Activated CD8-positive, alpha-beta T cell treated with anti-CD3 and anti-CD28 coated beads for 36 hours (primary cell): ENCODE data around the gene RTN4RL1. TPM values are rescaled to one million over a fixed set of nuclear protein-coding genes. Genes with fewer than 3 reads are reported as not detected.
"Not testable (repeated sequence)": the region's sequence is repeated elsewhere in the genome, so short reads cannot be mapped to it uniquely, and the experiment has no call there.

Source experiments
- ATAC-seq: fragments of 200-7000 bp; cut with Tn5 transposase; one replicate; pipeline ENCODE4 v1.10.0; 2021; ENCODE audit warnings: mild to moderate bottlenecking, moderate library complexity
- CTCF ChIA-PET: fragments of 350-600 bp; sonication (Branson Sonifier 250); formaldehyde crosslinking; loops from one replicate; lab custom pipeline; 2021; ENCODE audit warnings: antibody characterized with exemption; lab: Charles Lee
- POLR2A ChIA-PET: fragments of 350-600 bp; sonication (Branson Sonifier 250); formaldehyde crosslinking; loops from one replicate; lab custom pipeline; 2021; ENCODE audit warnings: antibody characterized with exemption; lab: Charles Lee
- DNase-seq: peaks from one replicate; pipeline ENCODE4 v3.0.0-alpha.2; 2020
- H3K27ac Mint-ChIP-seq: one replicate; pipeline ENCODE4 v1.8.0; 2021; ENCODE audit warnings: mild to moderate bottlenecking, mixed read lengths
- H3K27me3 Mint-ChIP-seq: one replicate; pipeline ENCODE4 v1.8.0; 2021; ENCODE audit warnings: mixed read lengths
- H3K36me3 Mint-ChIP-seq: one replicate; pipeline ENCODE4 v1.8.0; 2021; ENCODE audit warnings: low read depth, mixed read lengths
- H3K4me1 Mint-ChIP-seq: one replicate; pipeline ENCODE4 v1.8.0; 2021; ENCODE audit warnings: low read depth, mixed read lengths
- H3K4me3 Mint-ChIP-seq: one replicate; pipeline ENCODE4 v1.8.0; 2021; ENCODE audit warnings: mild to moderate bottlenecking, moderate library complexity, mixed read lengths
- H3K9me3 Mint-ChIP-seq: one replicate; pipeline ENCODE4 v1.8.0; 2021; ENCODE audit warnings: mixed read lengths
- CTCF ChIP-seq: fragments of 200-600 bp; IDR thresholded peaks from one replicate; pipeline ENCODE4 v1.8.0; 2022; ENCODE audit warnings: antibody characterized with exemption, mild to moderate bottlenecking
- intact Hi-C: fragments of 100-400 bp; cut with micrococcal nuclease; formaldehyde crosslinking; loops from one replicate; pipeline ENCODE4 v1.10.0; 2022
- total RNA-seq, 2 experiments: library from RNA; stranded (reverse); gene quantifications; one replicate each; pipeline ENCODE4 v1.2.3, GENCODE V29; 2021

The RTN4RL1 gene
- total RNA-seq, 2 experiments from 2014 or later = 0.27 to 0.49 TPM

- Mint-ChIP-seq H3K4me3 (no peak overlapping the region), H3K9me3 (no peaks in the 10 kb centered on the region), H3K27ac (no peak overlapping the region), H3K27me3 (no peaks in the 10 kb centered on the region), H3K4me1 (no peaks in the 10 kb centered on the region), H3K36me3 (no peaks in the 10 kb centered on the region)
- no peak for ATAC-seq
- DNase-seq = no peak
- ChIA-PET POLR2A (no interaction called here), CTCF (no interaction called here)
- TF ChIP-seq CTCF = no peak
- intact Hi-C loops = no loop called here
These were observed 38.2 kb downstream of the RTN4RL1 start for GRCh38 chr17:1986783-1987451.

DNA sequence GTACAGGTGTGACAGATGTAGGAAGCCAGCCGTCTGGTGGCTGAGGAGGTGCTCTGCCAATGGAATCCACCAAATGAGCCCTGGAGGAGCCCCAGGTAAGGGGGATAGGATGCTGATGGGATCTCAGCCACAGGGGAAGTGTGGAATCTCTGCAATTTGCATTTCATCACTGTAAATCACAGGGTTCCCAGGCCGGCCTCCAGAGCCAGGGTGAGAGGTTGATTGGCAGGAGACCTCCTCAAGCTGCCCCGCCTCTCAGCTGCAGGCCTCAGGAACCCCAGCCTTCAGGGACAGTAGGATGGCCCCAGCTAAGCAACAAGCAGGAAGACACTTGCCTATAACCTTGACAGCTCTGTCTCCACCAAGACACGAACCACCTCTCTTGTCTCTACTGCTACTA, 39.4 kb downstream of the RTN4RL1 start:
- ChIA-PET CTCF (no interaction called here), POLR2A (no interaction called here)
- H3K9me3 Mint-ChIP-seq = no peaks in the 10 kb centered on the region
- intact Hi-C loops = no loop called here
- ATAC-seq = no peak
- no peak for DNase-seq
- H3K4me1 Mint-ChIP-seq = no peaks in the 10 kb centered on the region
- H3K36me3 Mint-ChIP-seq = no peaks in the 10 kb centered on the region
- TF ChIP-seq CTCF = no peak
- H3K27ac Mint-ChIP-seq = no peak overlapping the region
- no peak overlapping the region for H3K4me3 Mint-ChIP-seq
- no peaks in the 10 kb centered on the region for H3K27me3 Mint-ChIP-seq

- no peaks in the 10 kb centered on the region for H3K4me1 Mint-ChIP-seq
- POLR2A ChIA-PET = no interaction called here
- intact Hi-C loops = no loop called here
- CTCF ChIA-PET = no interaction called here
- no peak overlapping the region for H3K27ac Mint-ChIP-seq
- H3K36me3 Mint-ChIP-seq = no peaks in the 10 kb centered on the region
- no peaks in the 10 kb centered on the region for H3K27me3 Mint-ChIP-seq
- no peaks in the 10 kb centered on the region for H3K9me3 Mint-ChIP-seq
- no peak for ATAC-seq
- no peak for TF ChIP-seq CTCF
- DNase-seq = no peak
- H3K4me3 Mint-ChIP-seq = no peak overlapping the region
These were observed 40.0 kb downstream of the RTN4RL1 start for GRCh38 chr17:1985093-1985492.

- H3K4me1 Mint-ChIP-seq, DNase-seq, ATAC-seq, H3K36me3 Mint-ChIP-seq, H3K27me3 Mint-ChIP-seq, intact Hi-C loops, H3K9me3 Mint-ChIP-seq, H3K4me3 Mint-ChIP-seq, H3K27ac Mint-ChIP-seq: not testable (repeated sequence)
- POLR2A ChIA-PET = interaction anchor here (0.6 kb wide), 1 partner anchor 124 kb away, joined by 3 read pairs; no protein-coding TSS in a partner anchor
- CTCF ChIA-PET = interaction anchor here (0.7 kb wide), 1 partner anchor 64 kb away, joined by 3 read pairs; no protein-coding TSS in a partner anchor
These were observed 42.3 kb downstream of the RTN4RL1 start for GRCh38 chr17:1982793-1983366.

GRCh38 chr17:1980665-1981250, 44.4 kb downstream of the RTN4RL1 start:
- H3K9me3 Mint-ChIP-seq = no peaks in the 10 kb centered on the region
- H3K27ac Mint-ChIP-seq = no peak overlapping the region
- ATAC-seq (no peak), DNase-seq (no peak)
- TF ChIP-seq CTCF = no peak
- H3K4me3 Mint-ChIP-seq = no peak overlapping the region
- intact Hi-C loops = no loop called here
- POLR2A ChIA-PET = no interaction called here
- peaks cover 7% of the 10 kb centered on the region for H3K4me1 Mint-ChIP-seq
- CTCF ChIA-PET = no interaction called here
- peaks cover 7% of the 10 kb centered on the region for H3K27me3 Mint-ChIP-seq
- no peaks in the 10 kb centered on the region for H3K36me3 Mint-ChIP-seq
